Measurements from ENCODE around the gene PTPRD.
"Not testable (repeated sequence)": the region's sequence is repeated elsewhere in the genome, so short reads cannot be mapped to it uniquely, and the experiment has no call there.

PTPRD gene

GRCh38 chr9:10534850-10535249 lies 78.0 kb downstream of the PTPRD start:
- TF ChIP-seq CTCF (IDR thresholded peaks at IDR 0.05; ENCODE audit: low read depth, low read length, missing control alignments), result no peak
- in situ Hi-C loops (cut with HindIII; ENCODE audit: low sequenced_read_pairs), result loop anchor here (10.0 kb wide), 1 partner anchor 60 kb away; no protein-coding TSS in a partner anchor
- no peak for DNase-seq (ENCODE audit: low read depth)
- H3K4me3 ChIP-seq (ENCODE audit: low read depth, low read length), result no peak overlapping the region

- no peak for DNase-seq (ENCODE audit: low read depth)
- TF ChIP-seq CTCF (IDR thresholded peaks at IDR 0.05; ENCODE audit: low read depth, low read length, missing control alignments), result no peak
- H3K4me3 ChIP-seq (ENCODE audit: low read depth, low read length), result no peak overlapping the region
- in situ Hi-C loops (cut with HindIII; ENCODE audit: low sequenced_read_pairs), result no loop called here
Measured at GRCh38 chr9:10525972-10526371, 86.8 kb downstream of the PTPRD start.

- no peak for DNase-seq (ENCODE audit: low read depth)
- no peak overlapping the region for H3K4me3 ChIP-seq (ENCODE audit: low read depth, low read length)
- TF ChIP-seq CTCF (IDR thresholded peaks at IDR 0.05; ENCODE audit: low read depth, low read length, missing control alignments), result no peak
- in situ Hi-C loops (cut with HindIII; ENCODE audit: low sequenced_read_pairs), result no loop called here
Measured at GRCh38 chr9:10523164-10523563, 89.6 kb downstream of the PTPRD start.

GRCh38 chr9:10512144-10512543 lies 100.7 kb downstream of the PTPRD start:
- H3K4me3 ChIP-seq (ENCODE audit: low read depth, low read length), result no peak overlapping the region
- no peak for TF ChIP-seq CTCF (IDR thresholded peaks at IDR 0.05; ENCODE audit: low read depth, low read length, missing control alignments)
- in situ Hi-C loops (cut with HindIII; ENCODE audit: low sequenced_read_pairs), result no loop called here
- no peak for DNase-seq (ENCODE audit: low read depth)

GRCh38 chr9:10488937-10489336 lies 123.9 kb downstream of the PTPRD start:
- TF ChIP-seq CTCF (IDR thresholded peaks at IDR 0.05; ENCODE audit: low read depth, low read length, missing control alignments), result no peak
- in situ Hi-C loops (cut with HindIII; ENCODE audit: low sequenced_read_pairs), result no loop called here
- H3K4me3 ChIP-seq (ENCODE audit: low read depth, low read length), result no peak overlapping the region
- no peak for DNase-seq (ENCODE audit: low read depth)

- in situ Hi-C loops (cut with HindIII; ENCODE audit: low sequenced_read_pairs), result no loop called here
Measured at GRCh38 chr9:10479172-10479571, 133.6 kb downstream of the PTPRD start.

GRCh38 chr9:10449201-10449617 lies 163.6 kb downstream of the PTPRD start:
- DNase-seq (ENCODE audit: low read depth); H3K4me3 ChIP-seq (ENCODE audit: low read depth, low read length); in situ Hi-C loops (cut with HindIII; ENCODE audit: low sequenced_read_pairs): not testable (repeated sequence)

More at GRCh38 chr9:10479172-10479571, 133.6 kb downstream of the PTPRD start:
- H3K4me3 ChIP-seq (ENCODE audit: low read depth, low read length), result no peak overlapping the region
- peak; percentile 34 for TF ChIP-seq CTCF (IDR thresholded peaks at IDR 0.05; ENCODE audit: low read depth, low read length, missing control alignments)
- DNase-seq (ENCODE audit: low read depth), result no peak
